Mucosa of stomach (tissue), 1 donor: ENCODE results near the gene DYSF.

Experiments used
- H3K27me3 ChIP-seq: one replicate; pipeline ENCODE4 v1.7.0; 2013; ENCODE audit warnings: mild to moderate bottlenecking, low read length; ENCODE audit not compliant: control insufficient read depth, insufficient read depth
- H3K36me3 ChIP-seq: one replicate; pipeline ENCODE4 v1.7.0; 2013; ENCODE audit warnings: low read length; ENCODE audit not compliant: control insufficient read depth, insufficient read depth
- H3K4me1 ChIP-seq: one replicate; pipeline ENCODE4 v1.7.0; 2013; ENCODE audit warnings: mild to moderate bottlenecking, low read length; ENCODE audit not compliant: control insufficient read depth, insufficient read depth
- H3K4me3 ChIP-seq: one replicate; pipeline ENCODE4 v1.7.0; 2013; ENCODE audit warnings: low read length
- H3K9ac ChIP-seq: one replicate; pipeline ENCODE4 v1.7.0; 2013; ENCODE audit warnings: mild to moderate bottlenecking, low read length, moderate library complexity
- H3K9me3 ChIP-seq: one replicate; pipeline ENCODE4 v1.7.0; 2013; ENCODE audit warnings: mild to moderate bottlenecking, low read length, moderate library complexity; ENCODE audit not compliant: control insufficient read depth
- donor health status: Pancreatic carcinoma.

The DYSF gene

DNA sequence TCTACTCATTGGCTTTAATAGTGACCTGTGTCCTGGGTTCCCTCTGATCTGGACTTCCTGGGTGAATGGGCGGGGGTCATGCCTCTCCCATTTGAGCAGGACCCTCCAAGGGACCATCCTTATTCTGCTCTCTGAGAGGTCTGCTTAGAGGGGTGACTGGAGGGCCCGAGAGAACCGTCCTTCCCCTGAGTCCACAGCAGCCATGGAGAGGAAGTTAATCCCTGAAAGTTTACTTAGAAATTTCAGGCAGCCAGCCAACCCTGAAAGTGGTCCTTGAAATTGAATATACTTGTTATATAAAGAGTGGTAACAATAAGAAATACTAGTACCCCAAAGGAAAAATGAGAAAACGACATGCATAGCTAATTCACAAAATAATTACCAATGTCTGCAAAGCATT lies 226.1 kb downstream of the DYSF start:
- no peaks in the 10 kb centered on the region for H3K36me3 ChIP-seq
- no peaks in the 10 kb centered on the region for H3K9me3 ChIP-seq

DNA sequence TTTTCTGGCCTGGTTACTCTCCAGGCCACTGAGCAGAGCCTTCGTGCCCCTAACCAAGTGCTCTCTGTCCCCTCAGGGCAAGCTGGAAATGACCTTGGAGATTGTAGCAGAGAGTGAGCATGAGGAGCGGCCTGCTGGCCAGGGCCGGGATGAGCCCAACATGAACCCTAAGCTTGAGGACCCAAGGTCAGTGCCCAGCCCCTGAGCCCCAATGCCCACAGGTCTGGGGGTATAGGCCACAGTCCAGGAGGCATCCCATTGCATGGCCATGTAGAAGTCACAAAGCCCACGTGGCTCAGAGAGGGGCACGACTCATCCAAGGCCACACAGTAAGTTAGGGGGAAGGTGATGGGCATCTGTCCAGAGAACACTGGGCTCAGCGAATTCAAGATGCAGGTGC lies 227.6 kb downstream of the DYSF start:
- Histone ChIP-seq H3K27me3 (no peaks in the 10 kb centered on the region), H3K4me3 (no peak overlapping the region), H3K36me3 (no peaks in the 10 kb centered on the region), H3K9ac (no peak overlapping the region), H3K4me1 (no peaks in the 10 kb centered on the region), H3K9me3 (no peaks in the 10 kb centered on the region)

More for the DNA sequence above, 226.1 kb downstream of the DYSF start:
- Histone ChIP-seq H3K4me1 (no peaks in the 10 kb centered on the region), H3K4me3 (no peak overlapping the region), H3K27me3 (no peaks in the 10 kb centered on the region), H3K9ac (no peak overlapping the region)

DNA sequence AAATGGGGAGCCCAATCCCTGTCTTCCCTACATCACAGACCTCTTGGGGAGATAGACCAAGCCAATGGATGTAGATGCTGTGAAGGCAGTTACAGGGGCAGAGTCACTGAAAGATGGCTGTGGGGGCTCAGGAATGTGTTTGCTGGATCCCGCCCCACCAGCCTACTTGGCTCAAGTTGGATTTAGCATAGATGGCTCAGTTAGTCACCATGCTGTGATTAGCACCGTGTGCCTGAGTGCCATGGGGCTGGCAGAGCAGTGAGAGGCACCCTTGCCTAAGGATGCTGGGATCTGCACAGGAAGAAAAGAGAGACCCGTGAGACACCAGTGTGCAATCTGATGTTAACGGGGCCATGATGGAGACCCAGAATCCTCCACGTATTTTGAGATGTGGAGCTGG lies 228.3 kb downstream of the DYSF start:
- no peaks in the 10 kb centered on the region for H3K36me3 ChIP-seq
- no peaks in the 10 kb centered on the region for H3K9me3 ChIP-seq

DNA sequence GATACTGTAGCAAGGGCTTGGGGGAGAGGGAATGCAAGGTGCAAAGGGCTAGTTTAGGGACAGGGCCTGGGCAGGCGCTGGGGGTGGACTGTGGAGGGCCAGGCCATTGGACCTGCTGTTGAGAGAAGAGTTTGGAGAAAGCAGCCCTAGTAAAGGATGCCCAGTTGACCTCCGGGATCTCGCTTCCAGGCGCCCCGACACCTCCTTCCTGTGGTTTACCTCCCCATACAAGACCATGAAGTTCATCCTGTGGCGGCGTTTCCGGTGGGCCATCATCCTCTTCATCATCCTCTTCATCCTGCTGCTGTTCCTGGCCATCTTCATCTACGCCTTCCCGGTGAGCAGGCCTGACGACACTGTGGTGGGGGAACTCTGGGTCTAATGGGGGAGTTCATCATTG lies 229.0 kb downstream of the DYSF start:
- no peaks in the 10 kb centered on the region for H3K36me3 ChIP-seq

More for the DNA sequence above, 228.3 kb downstream of the DYSF start:
- no peak overlapping the region for H3K9ac ChIP-seq
- no peak overlapping the region for H3K4me3 ChIP-seq
- no peaks in the 10 kb centered on the region for H3K27me3 ChIP-seq
- H3K4me1 ChIP-seq = no peaks in the 10 kb centered on the region

DNA sequence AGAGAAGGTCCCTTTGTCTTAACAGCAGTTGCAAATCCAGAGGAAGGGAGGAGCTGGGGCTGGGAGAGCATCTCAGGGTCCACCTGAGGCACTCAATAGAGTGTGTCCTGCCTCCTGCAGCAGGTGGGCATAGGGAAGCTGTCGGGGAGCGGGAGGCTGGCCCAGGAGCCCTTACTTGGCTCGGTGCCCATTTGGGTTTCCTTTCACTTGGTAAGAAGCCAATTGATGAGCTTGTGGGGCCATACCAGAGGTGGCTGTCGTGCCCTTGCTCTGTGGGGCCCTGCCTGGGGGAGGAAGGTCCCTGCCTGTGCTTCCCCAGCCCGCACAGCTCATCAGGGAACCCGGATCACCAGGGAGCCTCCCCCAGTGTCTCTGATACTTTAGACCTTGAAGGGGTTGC lies 229.7 kb downstream of the DYSF start:
- no peaks in the 10 kb centered on the region for H3K4me1 ChIP-seq
- no peaks in the 10 kb centered on the region for H3K36me3 ChIP-seq
- no peaks in the 10 kb centered on the region for H3K9me3 ChIP-seq
- H3K27me3 ChIP-seq = no peaks in the 10 kb centered on the region
- no peak overlapping the region for H3K4me3 ChIP-seq
- no peak overlapping the region for H3K9ac ChIP-seq

More for the DNA sequence above, 229.0 kb downstream of the DYSF start:
- no peaks in the 10 kb centered on the region for H3K27me3 ChIP-seq
- no peaks in the 10 kb centered on the region for H3K4me1 ChIP-seq
- no peak overlapping the region for H3K4me3 ChIP-seq
- no peaks in the 10 kb centered on the region for H3K9me3 ChIP-seq
- no peak overlapping the region for H3K9ac ChIP-seq

DNA sequence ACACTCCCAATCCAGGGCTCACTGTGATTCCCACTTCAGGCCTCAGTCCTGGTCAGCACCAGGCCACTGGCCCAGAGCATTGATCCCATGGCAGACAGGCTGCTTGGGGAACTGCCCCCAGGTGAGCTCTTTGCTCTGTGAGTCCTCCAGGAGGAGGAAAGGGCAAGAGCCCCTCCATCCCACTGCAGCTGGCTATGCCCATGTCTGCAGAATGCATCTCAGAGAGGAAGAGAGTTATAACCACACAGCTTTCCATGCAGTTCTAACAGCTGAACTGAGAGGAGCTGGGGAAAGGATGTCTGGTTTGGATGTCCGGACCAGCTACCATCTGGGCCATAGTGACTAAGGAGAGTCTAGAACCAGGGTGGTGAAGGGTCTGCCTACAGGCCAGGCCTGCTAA lies 230.3 kb downstream of the DYSF start:
- Histone ChIP-seq H3K4me1 (no peaks in the 10 kb centered on the region), H3K36me3 (no peaks in the 10 kb centered on the region), H3K9me3 (no peaks in the 10 kb centered on the region), H3K9ac (no peak overlapping the region), H3K27me3 (no peaks in the 10 kb centered on the region), H3K4me3 (no peak overlapping the region)

DNA sequence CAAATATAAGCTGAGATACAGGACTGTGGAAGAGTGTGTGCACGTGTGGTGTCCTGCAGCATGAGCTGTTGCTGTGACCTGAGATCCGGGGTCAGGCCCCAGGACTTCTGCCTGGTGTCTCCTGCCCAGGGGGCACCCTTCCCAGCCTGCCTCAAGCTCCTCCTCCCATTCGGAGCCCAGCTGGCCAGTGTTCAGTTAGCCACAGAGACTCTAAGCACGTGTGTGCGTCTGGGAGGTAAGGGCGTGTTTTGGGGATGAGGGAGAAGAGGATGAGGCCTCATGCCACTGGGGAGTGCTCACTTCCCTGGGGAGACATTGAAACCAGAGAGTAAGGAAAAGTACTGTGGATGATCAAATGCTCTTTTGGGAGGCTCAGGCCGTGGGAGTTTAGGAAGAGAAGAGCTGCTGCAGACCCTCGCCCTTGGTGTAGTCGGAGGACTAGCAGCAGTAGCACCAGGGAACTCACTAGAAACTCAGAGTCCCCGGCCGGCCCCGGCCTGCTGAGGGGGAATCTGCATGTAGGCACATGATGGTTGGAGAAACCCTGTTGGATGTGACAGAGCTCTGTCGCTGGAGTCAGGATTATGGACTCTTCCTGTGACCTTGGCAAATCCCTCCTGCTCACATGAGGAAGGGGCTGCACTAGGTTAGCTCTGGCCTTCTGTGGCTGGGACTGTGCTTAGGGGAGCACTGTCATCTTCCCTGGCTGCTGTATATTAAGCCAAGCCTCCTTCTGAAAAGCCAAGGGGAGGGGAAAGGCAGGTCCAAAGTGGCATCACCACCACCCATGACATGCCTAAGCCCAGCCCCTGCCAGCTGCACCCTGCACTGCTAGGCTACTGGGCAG lies 231.1 kb downstream of the DYSF start:
- no peak overlapping the region for H3K4me3 ChIP-seq
- H3K9ac ChIP-seq = no peak overlapping the region
- H3K4me1 ChIP-seq = no peaks in the 10 kb centered on the region
- no peaks in the 10 kb centered on the region for H3K9me3 ChIP-seq
- no peaks in the 10 kb centered on the region for H3K36me3 ChIP-seq
- H3K27me3 ChIP-seq = no peaks in the 10 kb centered on the region

DNA sequence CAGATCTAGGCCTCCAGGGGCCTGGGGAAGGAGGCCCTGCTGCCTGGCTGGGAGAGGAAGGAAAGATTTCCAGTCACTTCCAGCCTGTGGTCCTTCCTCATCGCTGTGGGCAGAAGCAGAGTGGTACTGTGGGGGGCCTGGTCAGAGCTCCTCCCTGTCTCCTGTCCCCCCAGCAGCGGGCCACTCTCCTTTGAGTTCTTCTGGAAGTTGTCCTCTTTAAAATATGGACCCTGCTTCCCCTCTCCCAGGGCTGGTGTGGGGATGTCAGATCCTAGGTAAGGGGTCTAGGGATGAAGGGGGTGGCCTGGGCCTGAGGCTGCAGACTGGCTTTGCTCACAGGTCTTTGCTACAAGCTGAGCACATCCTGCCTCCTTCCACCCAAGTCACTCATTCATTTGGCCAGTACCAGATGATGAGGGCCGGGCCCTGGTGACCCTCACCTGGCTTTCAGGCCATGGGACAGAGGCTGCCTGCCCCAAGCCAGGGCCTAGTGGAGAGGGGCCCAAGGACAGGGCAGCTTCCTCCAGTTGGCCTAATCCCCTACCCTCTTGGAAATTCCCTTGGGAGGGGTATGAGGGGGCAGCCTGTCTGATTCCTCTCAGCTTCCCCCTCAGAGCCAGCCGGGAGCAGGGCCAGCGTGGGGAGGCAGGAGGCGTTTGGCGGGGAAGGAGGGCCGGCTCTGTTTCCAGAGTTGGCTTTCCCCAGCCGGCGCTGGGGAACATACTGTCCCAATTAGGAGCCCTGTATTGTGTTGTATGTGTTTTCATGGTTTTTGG lies 231.9 kb downstream of the DYSF start:
- no peak overlapping the region for H3K4me3 ChIP-seq
- no peaks in the 10 kb centered on the region for H3K27me3 ChIP-seq
- no peaks in the 10 kb centered on the region for H3K36me3 ChIP-seq
- no peak overlapping the region for H3K9ac ChIP-seq
- H3K4me1 ChIP-seq = no peaks in the 10 kb centered on the region
- H3K9me3 ChIP-seq = no peaks in the 10 kb centered on the region

DNA sequence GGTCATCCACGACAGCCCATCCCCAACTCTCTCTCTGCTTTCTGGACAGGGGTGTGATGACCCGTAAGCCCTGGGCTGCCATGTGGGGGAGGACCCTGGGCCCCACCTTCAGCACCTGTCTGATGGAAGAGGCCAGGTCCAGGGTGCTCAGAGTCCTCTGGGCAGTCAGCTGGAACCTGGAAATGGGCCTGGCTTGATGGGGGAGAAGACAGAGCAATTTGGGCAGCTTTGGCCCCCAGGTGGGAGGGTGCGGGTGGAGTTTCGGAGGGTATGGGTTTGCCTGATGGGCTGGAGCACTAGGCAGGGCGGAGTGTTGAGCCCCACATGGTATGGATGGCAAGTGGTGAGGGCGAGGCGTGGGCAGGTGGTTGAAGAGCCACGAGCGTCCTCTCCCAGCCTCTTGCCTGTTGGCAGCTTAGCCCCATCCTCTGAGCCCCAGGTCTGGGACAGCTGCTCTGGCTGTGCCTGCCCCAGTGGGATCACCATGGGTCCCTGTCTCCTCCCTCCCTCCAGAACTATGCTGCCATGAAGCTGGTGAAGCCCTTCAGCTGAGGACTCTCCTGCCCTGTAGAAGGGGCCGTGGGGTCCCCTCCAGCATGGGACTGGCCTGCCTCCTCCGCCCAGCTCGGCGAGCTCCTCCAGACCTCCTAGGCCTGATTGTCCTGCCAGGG lies 232.7 kb downstream of the DYSF start:
- no peaks in the 10 kb centered on the region for H3K36me3 ChIP-seq
- no peaks in the 10 kb centered on the region for H3K4me1 ChIP-seq
- H3K9ac ChIP-seq = no peak overlapping the region
- no peaks in the 10 kb centered on the region for H3K9me3 ChIP-seq
- no peaks in the 10 kb centered on the region for H3K27me3 ChIP-seq
- no peak overlapping the region for H3K4me3 ChIP-seq

DNA sequence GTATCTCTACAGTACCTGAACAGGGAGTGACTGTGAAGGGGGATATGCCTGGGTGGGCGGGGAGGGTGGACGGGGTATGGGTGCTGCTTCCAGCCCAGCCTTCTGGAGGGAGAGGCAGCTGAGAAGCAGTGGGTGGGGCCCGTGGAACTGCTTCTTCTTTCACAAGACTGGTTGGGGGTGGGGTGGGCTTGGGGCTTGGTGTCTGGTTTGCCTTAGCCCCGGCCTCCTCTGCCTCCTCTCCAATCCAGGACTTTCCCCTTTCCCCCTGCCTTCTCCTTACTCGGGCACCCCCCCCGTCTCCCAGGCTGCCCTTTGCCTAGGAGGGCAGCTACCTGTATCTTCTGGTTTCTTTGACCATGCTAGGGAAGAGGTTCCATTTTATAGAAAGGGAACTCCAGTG lies 233.4 kb downstream of the DYSF start:
- Histone ChIP-seq H3K27me3 (no peaks in the 10 kb centered on the region), H3K4me1 (no peaks in the 10 kb centered on the region), H3K36me3 (no peaks in the 10 kb centered on the region), H3K9ac (no peak overlapping the region), H3K9me3 (no peaks in the 10 kb centered on the region), H3K4me3 (no peak overlapping the region)

DNA sequence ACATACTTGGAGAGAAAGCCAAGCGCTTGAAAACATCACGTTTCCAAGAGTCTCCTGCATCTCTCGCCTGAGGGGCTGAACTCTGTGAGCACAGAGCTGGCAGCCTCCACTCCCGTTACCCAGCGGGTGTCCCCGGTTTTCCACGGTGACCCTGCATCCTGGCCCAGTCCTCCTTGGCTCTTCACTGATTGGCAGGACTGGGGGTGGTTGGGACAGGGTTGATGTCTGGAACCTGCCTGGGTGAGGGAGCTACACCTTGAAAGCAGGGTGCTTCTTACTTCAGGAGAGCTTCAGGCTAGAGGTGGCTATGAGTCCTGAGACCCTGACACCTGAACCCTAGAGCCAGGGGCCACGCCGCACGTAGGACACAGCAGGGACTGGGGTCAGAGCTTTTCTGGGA lies 234.1 kb downstream of the DYSF start:
- peaks cover 5% of the 10 kb centered on the region for H3K27me3 ChIP-seq
- no peaks in the 10 kb centered on the region for H3K9me3 ChIP-seq
- H3K4me1 ChIP-seq = no peaks in the 10 kb centered on the region
- no peak overlapping the region for H3K9ac ChIP-seq
- H3K36me3 ChIP-seq = no peaks in the 10 kb centered on the region
- no peak overlapping the region for H3K4me3 ChIP-seq

DNA sequence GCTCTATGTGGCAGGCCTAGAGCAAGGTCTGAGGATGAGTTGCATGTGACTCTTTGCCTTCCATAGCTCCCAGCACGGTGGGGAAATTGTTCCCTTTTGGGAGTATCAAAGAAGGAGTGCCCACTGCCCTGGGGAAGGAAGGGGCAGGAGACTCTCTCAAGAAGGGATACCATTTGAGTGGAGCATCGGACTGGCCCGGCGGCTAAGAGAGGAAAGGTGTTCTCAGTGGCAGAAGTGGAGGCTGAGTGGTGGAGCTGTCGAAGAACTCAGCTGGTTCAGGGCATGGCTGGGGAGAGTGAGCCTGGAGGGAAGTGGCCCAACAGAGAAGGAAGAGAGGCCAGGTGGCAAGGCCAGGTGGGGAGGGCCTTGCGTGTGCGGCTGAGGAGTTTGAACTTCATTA lies 235.2 kb downstream of the DYSF start:
- H3K4me3 ChIP-seq = no peak overlapping the region
- no peaks in the 10 kb centered on the region for H3K36me3 ChIP-seq
- H3K9ac ChIP-seq = no peak overlapping the region
- no peaks in the 10 kb centered on the region for H3K9me3 ChIP-seq
- H3K4me1 ChIP-seq = no peaks in the 10 kb centered on the region
- peaks cover 5% of the 10 kb centered on the region for H3K27me3 ChIP-seq
